PC-3 (cell line): ENCODE measurements around the gene EDN3. TPM values are rescaled to one million over a fixed set of nuclear protein-coding genes. Genes with fewer than 3 reads are reported as not detected.

ENCODE experiments used
- ATAC-seq: fragments of 200-7000 bp; cut with Tn5 transposase; 2 replicates; pipeline ENCODE4 v1.9.1; 2020; ENCODE audit warnings: mild to moderate bottlenecking, moderate library complexity
- BruUV-seq: library from RNA; stranded (reverse); fragments of 400-500 nt; replicated peaks from 2 replicates; lab custom pipeline; 2021; lab: Mats Ljungman, UMichigan
- CTCF ChIA-PET: fragments of 300-600 bp; sonication (Branson Sonifier 250); formaldehyde crosslinking; loops from one replicate; lab custom pipeline; 2022; ENCODE audit warnings: antibody characterized with exemption; lab: Charles Lee
- POLR2A ChIA-PET: fragments of 300-600 bp; sonication (Branson Sonifier 250); formaldehyde crosslinking; loops from one replicate; lab custom pipeline; 2022; ENCODE audit warnings: antibody characterized with exemption; ENCODE audit not compliant: unreplicated experiment; lab: Charles Lee
- DNase-seq: peaks from one replicate; pipeline ENCODE4 v3.0.0-alpha.2; 2015
- H2AFZ ChIP-seq: fragments of 300-600 bp; sonication (generic); 2 replicates; pipeline ENCODE4 v1.6.0; 2016; ENCODE audit warnings: antibody characterized with exemption, low read length
- H3F3A ChIP-seq: fragments of 300-600 bp; sonication (generic); one replicate; pipeline ENCODE4 v1.6.0; 2017; ENCODE audit warnings: antibody characterized with exemption, low read length, control low read depth, mild to moderate bottlenecking; ENCODE audit not compliant: unreplicated experiment
- H3K27ac ChIP-seq: fragments of 300-600 bp; sonication (generic); 2 replicates; pipeline ENCODE4 v1.5.1; 2016; ENCODE audit warnings: mild to moderate bottlenecking, low read length
- H3K27me3 ChIP-seq: fragments of 300-600 bp; sonication (generic); 2 replicates; pipeline ENCODE4 v1.6.1; 2016; ENCODE audit warnings: low read length, mixed read lengths
- H3K36me3 ChIP-seq: fragments of 300-600 bp; sonication (generic); 2 replicates; pipeline ENCODE4 v1.6.1; 2016; ENCODE audit warnings: low read depth, mixed run types, low read length, mixed read lengths
- H3K4me1 ChIP-seq: fragments of 300-600 bp; sonication (generic); 2 replicates; pipeline ENCODE4 v1.5.1; 2016; ENCODE audit warnings: low read length; ENCODE audit not compliant: insufficient read depth
- H3K4me2 ChIP-seq: fragments of 300-600 bp; sonication (generic); 2 replicates; pipeline ENCODE4 v1.6.0; 2016; ENCODE audit warnings: low read length
- H3K4me3 ChIP-seq: fragments of 300-600 bp; sonication (generic); 2 replicates; pipeline ENCODE4 v1.5.1; 2016; ENCODE audit warnings: mild to moderate bottlenecking, low read length, mixed read lengths
- H3K79me2 ChIP-seq: fragments of 300-600 bp; sonication (generic); 2 replicates; pipeline ENCODE4 v1.6.1; 2017; ENCODE audit warnings: low read length, mixed read lengths
- H3K9ac ChIP-seq: fragments of 300-600 bp; sonication (generic); 2 replicates; pipeline ENCODE4 v1.6.0; 2016; ENCODE audit warnings: mild to moderate bottlenecking, low read length
- H3K9me2 ChIP-seq: fragments of 300-600 bp; sonication (generic); replicated peaks from 2 replicates; pipeline ENCODE4 v1.6.1; 2016; ENCODE audit warnings: mixed run types, low read length, mixed read lengths
- H3K9me3 ChIP-seq: fragments of 300-600 bp; sonication (generic); 2 replicates; pipeline ENCODE4 v1.6.1; 2016; ENCODE audit warnings: low read length, mixed read lengths
- H4K20me1 ChIP-seq: fragments of 300-600 bp; sonication (generic); 2 replicates; pipeline ENCODE4 v1.6.1; 2016; ENCODE audit warnings: low read length, mixed read lengths
- CTCF ChIP-seq: fragments of 300-600 bp; sonication (generic); conservative IDR thresholded peaks from 2 replicates; pipeline ENCODE4 v1.5.1; 2017; ENCODE audit warnings: antibody characterized with exemption, low read depth, mild to moderate bottlenecking, low read length
- EZH2 ChIP-seq: fragments of 300-600 bp; sonication (generic); IDR thresholded peaks from one replicate; pipeline ENCODE4 v1.6.1; 2017; ENCODE audit warnings: antibody characterized with exemption, mild to moderate bottlenecking, low read length; ENCODE audit not compliant: unreplicated experiment
- EZH2phosphoT487 ChIP-seq: fragments of 300-600 bp; sonication (generic); IDR thresholded peaks from 2 replicates; pipeline ENCODE4 v1.6.1; 2018; ENCODE audit warnings: mild to moderate bottlenecking, antibody characterized with exemption, low read length, borderline replicate concordance
- intact Hi-C: fragments of 100-400 bp; cut with micrococcal nuclease; formaldehyde crosslinking; loops from 2 replicates; pipeline ENCODE4 v1.9.0; 2023
- total RNA-seq: library from RNA; depleted of rRNA; stranded (reverse); fragments of >200 nt; gene quantifications from 2 replicates; pipeline ENCODE4 v1.2.3, GENCODE V29; 2014

Gene EDN3
- total RNA-seq, 1 experiment from 2014 or later: not detected

GRCh38 chr20:59342023-59342957, 41.9 kb downstream of the EDN3 start:
- BruUV-seq: no TSS peak
- no peak overlapping the region for H3K4me3 ChIP-seq
- no peak overlapping the region for H3K9ac ChIP-seq
- H3K9me3 ChIP-seq: no peaks in the 10 kb centered on the region
- DNase-seq (no peak), ATAC-seq (no peak)
- ChIA-PET POLR2A (no interaction called here), CTCF (no interaction called here)
- H3K79me2 ChIP-seq: no peaks in the 10 kb centered on the region
- H3K27ac ChIP-seq: no peak overlapping the region
- intact Hi-C loops: no loop called here
- no peaks in the 10 kb centered on the region for H4K20me1 ChIP-seq
- TF ChIP-seq EZH2: no peak
- TF ChIP-seq EZH2phosphoT487: no peak
- no peak for TF ChIP-seq CTCF
- no peak overlapping the region for H3K4me2 ChIP-seq
- H2AFZ ChIP-seq: no peak overlapping the region
- H3K9me2 ChIP-seq: no peaks in the 10 kb centered on the region
- no peaks in the 10 kb centered on the region for H3K4me1 ChIP-seq
- H3K27me3 ChIP-seq: peaks cover 67% of the 10 kb centered on the region
- H3F3A ChIP-seq: no peaks in the 10 kb centered on the region
- no peaks in the 10 kb centered on the region for H3K36me3 ChIP-seq

GRCh38 chr20:59346061-59346460, 45.6 kb downstream of the EDN3 start:
- ChIA-PET CTCF (interaction anchor here (0.7 kb wide), 1 partner anchor 258 kb away, joined by 3 read pairs; no protein-coding TSS in a partner anchor), POLR2A (no interaction called here)

More at GRCh38 chr20:59346061-59346460, 45.6 kb downstream of the EDN3 start:
- no peaks in the 10 kb centered on the region for H3K9me2 ChIP-seq
- no peaks in the 10 kb centered on the region for H3K36me3 ChIP-seq
- no peak overlapping the region for H3K27ac ChIP-seq
- H4K20me1 ChIP-seq: no peaks in the 10 kb centered on the region
- no peak overlapping the region for H2AFZ ChIP-seq
- H3K79me2 ChIP-seq: no peaks in the 10 kb centered on the region
- peaks cover 4% of the 10 kb centered on the region for H3K4me1 ChIP-seq
- H3K9ac ChIP-seq: no peak overlapping the region
- H3K4me2 ChIP-seq: no peak overlapping the region
- H3K4me3 ChIP-seq: no peak overlapping the region
- peaks cover 62% of the 10 kb centered on the region for H3K27me3 ChIP-seq
- intact Hi-C loops: no loop called here
- no peak for DNase-seq
- H3K9me3 ChIP-seq: no peaks in the 10 kb centered on the region
- TF ChIP-seq EZH2phosphoT487: no peak
- TF ChIP-seq CTCF: no peak
- TF ChIP-seq EZH2: no peak
- ATAC-seq: no peak
- H3F3A ChIP-seq: no peaks in the 10 kb centered on the region
- no TSS peak for BruUV-seq
